Tibial nerve (tissue), 4 donors: Measurements from ENCODE around the gene TENM4. TPM values are rescaled to one million over a fixed set of nuclear protein-coding genes. Genes with fewer than 3 reads are reported as not detected.

Experiments used
- DNase-seq, 2 donors: peaks; one replicate each; pipeline ENCODE4 v3.0.0-alpha.2; 2019; ENCODE audit warnings: low spot score in 2 of 2
- H3K27ac ChIP-seq, 4 donors: fragments of 200-600 bp; sonication (generic) in 3 of 4; one replicate each; pipeline ENCODE4 v1.5.1; 2017 to 2019; ENCODE audit warnings: mild to moderate bottlenecking in 1 of 4
- H3K27me3 ChIP-seq, 2 donors: fragments of 200-600 bp; sonication (generic) in 1 of 2; one replicate each; pipeline versions ENCODE4 v1.5.1 to v1.6.0; 2017 to 2019
- H3K36me3 ChIP-seq, 3 donors: fragments of 200-600 bp; sonication (generic); one replicate each; pipeline ENCODE4 v1.5.1; 2018 to 2019
- H3K4me1 ChIP-seq, 4 donors: fragments of 200-600 bp; sonication (generic) in 3 of 4; one replicate each; pipeline ENCODE4 v1.5.1; 2017 to 2019
- H3K4me3 ChIP-seq, 4 donors: fragments of 200-600 bp; sonication (generic) in 3 of 4; one replicate each; pipeline ENCODE4 v1.5.1; 2017 to 2019; ENCODE audit warnings: mild to moderate bottlenecking in 1 of 4, moderate library complexity in 1 of 4
- H3K9me3 ChIP-seq, 4 donors: fragments of 200-600 bp; sonication (generic) in 3 of 4; one replicate each; pipeline ENCODE4 v1.5.1; 2017 to 2019
- EP300 ChIP-seq, 2 donors: sonication (generic); formaldehyde crosslinking; IDR thresholded peaks; one replicate each; pipeline ENCODE4 v1.6.1; 2017; ENCODE audit warnings: antibody characterized with exemption in 2 of 2, mild to moderate bottlenecking in 1 of 2
- POLR2A ChIP-seq, 2 donors: fragments of 450-650 bp; IDR thresholded peaks; one replicate each; pipeline ENCODE4 v1.6.1; 2017; ENCODE audit warnings: antibody characterized with exemption in 2 of 2, mild to moderate bottlenecking in 2 of 2, moderate library complexity in 2 of 2
- WGBS, 2 donors: methylation state at CpG; one replicate each; pipeline ENCODE4 v1.1.5; 2018; 5-methylcytosine and 5-hydroxymethylcytosine counted together
- total RNA-seq, 4 donors: library from RNA; depleted of rRNA; stranded (reverse); fragments of >200 nt; gene quantifications; one replicate each; pipeline ENCODE4 v1.1.0, GENCODE V29; 2016
- TF ChIP-seq, protein P1 (sequence below), 5 experiments: fragments of 200-600 bp in 3 of 5; fragments of 450-650 bp in 2 of 5; sonication (generic) in 3 of 5; IDR thresholded peaks; one replicate each; pipeline ENCODE4 v1.5.1; 2016 to 2019; ENCODE audit warnings: antibody characterized with exemption in 5 of 5, mild to moderate bottlenecking in 3 of 5, moderate library complexity in 2 of 5

Gene TENM4
- total RNA-seq, 4 donors from 2014 or later = 15.3 to 36.3 (median 19.6) TPM

DNA sequence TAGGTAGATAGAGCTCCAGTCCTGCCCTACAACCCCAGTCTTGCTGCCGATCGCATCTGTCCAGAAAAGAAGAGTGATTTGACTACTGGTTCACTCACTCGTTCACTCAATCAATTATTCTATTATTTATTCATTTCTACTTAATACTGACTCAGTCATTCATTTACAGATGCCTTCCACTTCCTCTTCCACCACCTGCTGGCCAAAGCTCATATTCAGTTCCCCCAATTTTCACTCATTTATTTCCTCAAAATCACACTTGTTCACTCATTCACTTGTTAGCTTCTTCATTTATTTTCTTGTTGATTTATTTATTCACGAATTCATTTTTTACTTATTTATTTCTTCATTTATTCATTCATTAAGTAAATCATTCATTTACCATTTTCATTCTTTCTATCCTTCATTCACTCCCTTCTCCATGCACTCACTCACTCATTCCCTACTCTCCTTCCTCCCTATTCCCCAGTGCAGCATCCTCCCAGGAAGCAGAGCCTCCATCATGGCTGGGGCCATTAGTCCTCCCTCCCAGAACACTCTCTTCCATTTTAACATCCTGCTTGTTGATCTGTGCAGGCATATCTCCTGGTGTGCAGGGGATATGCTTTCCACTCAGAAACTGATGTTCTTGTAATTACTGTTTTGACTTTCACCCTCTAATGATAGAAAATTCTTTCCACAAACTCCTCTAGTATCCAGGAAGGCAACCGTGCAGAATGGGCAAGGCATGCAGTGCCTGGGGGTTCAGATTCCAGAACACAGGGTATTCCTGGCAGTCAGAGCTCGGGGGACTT, 281.0 kb downstream of the TENM4 start:
- Histone ChIP-seq H3K4me1 (no peaks in the 10 kb centered on the region), H3K36me3 (no peaks in the 10 kb centered on the region), H3K27ac (no peak overlapping the region), H3K9me3 (no peaks in the 10 kb centered on the region), H3K27me3 (no peaks in the 10 kb centered on the region), H3K4me3 (no peak overlapping the region)
- no peak for TF ChIP-seq POLR2A (IDR thresholded peaks at IDR 0.05)
- TF ChIP-seq EP300 (IDR thresholded peaks at IDR 0.05) = no peak
- TF ChIP-seq, protein P1, sequence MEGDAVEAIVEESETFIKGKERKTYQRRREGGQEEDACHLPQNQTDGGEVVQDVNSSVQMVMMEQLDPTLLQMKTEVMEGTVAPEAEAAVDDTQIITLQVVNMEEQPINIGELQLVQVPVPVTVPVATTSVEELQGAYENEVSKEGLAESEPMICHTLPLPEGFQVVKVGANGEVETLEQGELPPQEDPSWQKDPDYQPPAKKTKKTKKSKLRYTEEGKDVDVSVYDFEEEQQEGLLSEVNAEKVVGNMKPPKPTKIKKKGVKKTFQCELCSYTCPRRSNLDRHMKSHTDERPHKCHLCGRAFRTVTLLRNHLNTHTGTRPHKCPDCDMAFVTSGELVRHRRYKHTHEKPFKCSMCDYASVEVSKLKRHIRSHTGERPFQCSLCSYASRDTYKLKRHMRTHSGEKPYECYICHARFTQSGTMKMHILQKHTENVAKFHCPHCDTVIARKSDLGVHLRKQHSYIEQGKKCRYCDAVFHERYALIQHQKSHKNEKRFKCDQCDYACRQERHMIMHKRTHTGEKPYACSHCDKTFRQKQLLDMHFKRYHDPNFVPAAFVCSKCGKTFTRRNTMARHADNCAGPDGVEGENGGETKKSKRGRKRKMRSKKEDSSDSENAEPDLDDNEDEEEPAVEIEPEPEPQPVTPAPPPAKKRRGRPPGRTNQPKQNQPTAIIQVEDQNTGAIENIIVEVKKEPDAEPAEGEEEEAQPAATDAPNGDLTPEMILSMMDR (IDR thresholded peaks at IDR 0.05) = no peak
- 69 to 76% methylated on average over 6 of the region's 6 CpGs for WGBS, 2 donors
- no peak for DNase-seq

DNA sequence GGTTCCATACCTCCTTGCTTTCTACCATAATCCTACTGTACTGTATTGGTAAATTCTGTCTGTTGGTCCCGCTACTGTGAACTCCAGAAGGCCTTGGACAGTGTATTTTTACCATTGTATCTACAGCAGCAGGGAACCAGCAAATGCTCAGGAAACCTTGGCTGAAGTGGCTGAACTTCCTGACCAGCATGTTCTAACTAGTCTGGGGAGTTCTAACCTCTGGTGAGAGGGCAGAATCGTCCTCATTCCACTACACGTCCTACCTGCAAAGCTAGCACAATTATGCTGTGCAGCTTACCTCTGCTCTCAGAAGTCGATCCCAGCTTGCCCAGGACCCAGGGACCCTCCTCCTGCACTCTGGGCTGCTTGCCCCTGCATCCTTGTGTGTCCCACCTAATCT, 283.1 kb downstream of the TENM4 start:
- WGBS, 2 donors = 70 to 88% methylated on average over 4 of the region's 4 CpGs

DNA sequence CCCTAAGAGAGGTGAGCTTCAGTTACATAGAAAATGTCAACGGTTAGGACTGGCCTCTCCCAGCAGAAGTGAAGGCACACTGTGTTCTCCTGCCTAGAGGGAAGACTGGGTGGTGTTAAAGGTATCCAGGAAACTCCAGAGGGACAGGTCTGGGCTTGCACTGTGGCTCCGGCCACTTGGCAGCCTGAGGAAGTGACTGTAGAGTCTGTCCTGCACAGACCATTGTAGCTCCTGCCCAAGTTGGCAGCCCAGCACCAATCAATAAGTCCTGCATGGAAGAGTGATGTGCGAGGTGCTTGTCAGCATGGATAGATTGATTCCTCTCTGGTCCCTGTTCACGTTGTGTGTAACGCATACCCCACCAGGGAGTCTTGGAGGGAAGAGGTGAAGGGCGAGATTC, 284.8 kb downstream of the TENM4 start:
- Histone ChIP-seq H3K27ac (no peak overlapping the region), H3K4me1 (peaks cover 0 to 11% (median 0%) of the 10 kb centered on the region in 4 donors), H3K27me3 (no peaks in the 10 kb centered on the region), H3K4me3 (no peak overlapping the region), H3K9me3 (no peaks in the 10 kb centered on the region), H3K36me3 (no peaks in the 10 kb centered on the region)
- no peak for DNase-seq
- TF ChIP-seq, protein P1 (IDR thresholded peaks at IDR 0.05) = no peak
- TF ChIP-seq POLR2A (IDR thresholded peaks at IDR 0.05) = no peak
- TF ChIP-seq EP300 (IDR thresholded peaks at IDR 0.05) = no peak
- WGBS, 2 donors = 82 to 92% methylated on average over 6 of the region's 6 CpGs

More for the DNA sequence above, 283.1 kb downstream of the TENM4 start:
- H3K9me3 ChIP-seq = no peaks in the 10 kb centered on the region
- peaks cover 0 to 2% (median 0%) of the 10 kb centered on the region in 4 donors for H3K4me1 ChIP-seq
- H3K4me3 ChIP-seq = no peak overlapping the region
- TF ChIP-seq POLR2A (IDR thresholded peaks at IDR 0.05) = no peak
- TF ChIP-seq, protein P1 (IDR thresholded peaks at IDR 0.05) = no peak
- DNase-seq = no peak
- no peaks in the 10 kb centered on the region for H3K27me3 ChIP-seq
- H3K27ac ChIP-seq = no peak overlapping the region
- H3K36me3 ChIP-seq = no peaks in the 10 kb centered on the region

DNA sequence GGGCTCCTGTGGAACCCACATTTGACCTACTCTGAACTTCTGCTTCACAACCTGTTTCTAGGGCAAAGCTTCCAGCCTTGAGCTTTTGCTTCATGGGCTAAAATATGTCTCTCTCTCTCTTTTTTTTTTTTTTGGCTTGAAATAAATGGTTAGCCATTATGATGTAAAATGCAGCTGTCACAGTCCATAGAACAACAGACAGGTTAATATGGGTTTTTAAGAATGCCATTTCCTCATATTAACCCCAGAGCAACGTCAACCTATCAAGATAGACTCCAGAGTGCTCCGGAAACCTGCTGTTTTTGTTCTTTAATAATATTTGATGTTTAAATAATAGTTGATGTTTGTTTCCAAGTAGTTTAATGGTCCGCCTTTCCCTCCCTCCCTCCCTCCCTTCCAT, 285.6 kb downstream of the TENM4 start:
- TF ChIP-seq POLR2A (IDR thresholded peaks at IDR 0.05) (no peak), EP300 (IDR thresholded peaks at IDR 0.05) (no peak)
- TF ChIP-seq, protein P1 (IDR thresholded peaks at IDR 0.05) = no peak
- H3K27me3 ChIP-seq = no peaks in the 10 kb centered on the region
- no peaks in the 10 kb centered on the region for H3K36me3 ChIP-seq
- H3K9me3 ChIP-seq = no peaks in the 10 kb centered on the region
- no peak overlapping the region for H3K4me3 ChIP-seq
- H3K4me1 ChIP-seq = peaks cover 0 to 11% (median 0%) of the 10 kb centered on the region in 4 donors
- 80 to 86% methylated on average over 3 of the region's 3 CpGs for WGBS, 2 donors
- no peak overlapping the region for H3K27ac ChIP-seq
- no peak for DNase-seq

DNA sequence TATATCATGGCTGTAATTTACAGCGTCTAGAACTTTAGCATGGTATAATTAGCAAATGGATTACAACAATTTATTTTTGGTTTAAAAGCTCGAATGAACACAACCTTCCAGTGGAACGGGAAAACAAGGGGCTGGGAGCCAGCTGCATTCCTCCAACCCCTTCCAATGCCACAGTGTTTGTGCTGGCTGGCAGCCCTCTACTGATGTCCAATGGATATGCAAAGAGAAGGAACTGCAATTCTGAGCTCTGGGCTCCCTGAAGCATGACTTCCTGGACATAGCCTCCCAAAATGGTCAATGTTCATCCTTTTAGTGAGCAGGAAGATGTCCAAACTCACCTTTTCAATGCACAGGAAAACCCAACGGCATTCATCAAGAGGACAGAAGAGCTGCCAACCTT, 288.3 kb downstream of the TENM4 start:
- no peak for DNase-seq
- Histone ChIP-seq H3K4me3 (no peak overlapping the region), H3K36me3 (no peaks in the 10 kb centered on the region), H3K9me3 (no peaks in the 10 kb centered on the region), H3K27ac (no peak overlapping the region), H3K27me3 (no peaks in the 10 kb centered on the region), H3K4me1 (peaks cover 0 to 11% (median 0%) of the 10 kb centered on the region in 4 donors)
- TF ChIP-seq EP300 (IDR thresholded peaks at IDR 0.05) = no peak
- TF ChIP-seq, protein P1 (IDR thresholded peaks at IDR 0.05) = no peak
- TF ChIP-seq POLR2A (IDR thresholded peaks at IDR 0.05) = no peak
- WGBS, 2 donors = 44 to 45% methylated on average over 4 of the region's 4 CpGs
